MM.1S (cell line): ENCODE measurements around the gene RAPSN.

Experiments
- DNase-seq: peaks from one replicate; pipeline ENCODE4 v3.0.0-alpha.2; 2015
- H2AFZ ChIP-seq: fragments of 300-600 bp; sonication (generic); 2 replicates; pipeline ENCODE4 v1.6.0; 2016; ENCODE audit warnings: antibody characterized with exemption, low read length
- H3F3A ChIP-seq: fragments of 300-600 bp; sonication (generic); 2 replicates; pipeline ENCODE4 v1.6.1; 2016; ENCODE audit warnings: mild to moderate bottlenecking, antibody characterized with exemption, low read length, moderate library complexity, mixed read lengths; ENCODE audit not compliant: insufficient read depth
- H3K27ac ChIP-seq: fragments of 300-600 bp; sonication (generic); 2 replicates; pipeline ENCODE4 v1.5.1; 2016; ENCODE audit warnings: mild to moderate bottlenecking, low read length
- H3K27me3 ChIP-seq: fragments of 300-600 bp; sonication (generic); replicated peaks from 2 replicates; pipeline ENCODE4 v1.6.0; 2016; ENCODE audit warnings: low read length; ENCODE audit not compliant: insufficient read depth
- H3K36me3 ChIP-seq: fragments of 300-600 bp; sonication (generic); replicated peaks from 2 replicates; pipeline ENCODE4 v1.6.1; 2016; ENCODE audit warnings: mild to moderate bottlenecking, low read length, mixed read lengths; ENCODE audit not compliant: insufficient read depth
- H3K4me1 ChIP-seq: fragments of 300-600 bp; sonication (generic); 2 replicates; pipeline ENCODE4 v1.6.1; 2016; ENCODE audit warnings: low read length, mixed read lengths
- H3K4me2 ChIP-seq: fragments of 300-600 bp; sonication (generic); 2 replicates; pipeline ENCODE4 v1.6.0; 2016; ENCODE audit warnings: low read depth, low read length
- H3K4me3 ChIP-seq: fragments of 300-600 bp; sonication (generic); 2 replicates; pipeline ENCODE4 v1.5.1; 2016; ENCODE audit warnings: low read length, mixed read lengths
- H3K79me2 ChIP-seq: fragments of 300-600 bp; sonication (generic); 2 replicates; pipeline ENCODE4 v1.6.1; 2016; ENCODE audit warnings: mixed run types, low read length, mixed read lengths
- H3K9ac ChIP-seq: fragments of 300-600 bp; sonication (generic); 2 replicates; pipeline ENCODE4 v1.6.1; 2016; ENCODE audit warnings: low read length, mixed read lengths
- H3K9me2 ChIP-seq: fragments of 300-600 bp; sonication (generic); replicated peaks from 2 replicates; pipeline ENCODE4 v1.6.1; 2016; ENCODE audit warnings: mild to moderate bottlenecking, low read length, mixed read lengths; ENCODE audit not compliant: insufficient read depth
- H3K9me3 ChIP-seq: fragments of 300-600 bp; sonication (generic); replicated peaks from 2 replicates; pipeline ENCODE4 v1.6.1; 2016; ENCODE audit warnings: mild to moderate bottlenecking, low read length, mixed read lengths; ENCODE audit not compliant: insufficient read depth
- H4K20me1 ChIP-seq: fragments of 300-600 bp; sonication (generic); 2 replicates; pipeline ENCODE4 v1.6.1; 2016; ENCODE audit warnings: mild to moderate bottlenecking, low read length, moderate library complexity, mixed read lengths; ENCODE audit not compliant: insufficient read depth
- EZH2 ChIP-seq: fragments of 300-600 bp; sonication (generic); optimal IDR thresholded peaks from 2 replicates; pipeline ENCODE3; 2017; ENCODE audit warnings: low read depth, mild to moderate bottlenecking, antibody characterized with exemption, low read length, mixed read lengths
- EZH2phosphoT487 ChIP-seq: fragments of 300-600 bp; sonication (generic); IDR thresholded peaks from 2 replicates; pipeline ENCODE4 v1.6.1; 2018; ENCODE audit warnings: antibody characterized with exemption, low read length
- TF ChIP-seq, protein P1 (sequence below): fragments of 300-600 bp; sonication (generic); IDR thresholded peaks from 2 replicates; pipeline ENCODE4 v1.5.1; 2016; ENCODE audit warnings: antibody characterized with exemption, low read length, mixed read lengths

RAPSN gene

DNA sequence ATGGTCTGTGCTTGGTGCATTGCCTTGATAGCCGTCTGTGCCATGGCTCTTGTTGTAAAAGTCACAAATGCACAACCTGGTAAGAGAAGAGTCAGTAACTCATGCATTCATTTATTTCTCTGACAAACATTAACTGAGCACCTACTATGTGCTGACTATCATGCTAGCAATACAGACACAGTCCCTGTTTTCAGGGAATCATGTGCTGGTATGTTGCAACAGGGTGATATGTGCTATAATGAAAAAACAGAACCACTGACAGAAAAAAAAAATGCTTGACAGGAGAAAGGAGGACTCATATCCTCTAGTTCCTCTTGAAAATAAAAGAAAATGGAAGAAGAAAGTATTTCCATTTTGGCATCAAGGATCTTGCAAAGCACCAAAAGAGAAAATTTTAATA, 34.5 kb upstream of the RAPSN start:
- no peak for DNase-seq
- H3K9me3 ChIP-seq: no peaks in the 10 kb centered on the region
- H3K9me2 ChIP-seq: no peaks in the 10 kb centered on the region
- H3K4me1 ChIP-seq: no peaks in the 10 kb centered on the region
- H4K20me1 ChIP-seq: no peaks in the 10 kb centered on the region
- H3K9ac ChIP-seq: no peak overlapping the region
- H3K27ac ChIP-seq: no peak overlapping the region
- TF ChIP-seq, protein P1, sequence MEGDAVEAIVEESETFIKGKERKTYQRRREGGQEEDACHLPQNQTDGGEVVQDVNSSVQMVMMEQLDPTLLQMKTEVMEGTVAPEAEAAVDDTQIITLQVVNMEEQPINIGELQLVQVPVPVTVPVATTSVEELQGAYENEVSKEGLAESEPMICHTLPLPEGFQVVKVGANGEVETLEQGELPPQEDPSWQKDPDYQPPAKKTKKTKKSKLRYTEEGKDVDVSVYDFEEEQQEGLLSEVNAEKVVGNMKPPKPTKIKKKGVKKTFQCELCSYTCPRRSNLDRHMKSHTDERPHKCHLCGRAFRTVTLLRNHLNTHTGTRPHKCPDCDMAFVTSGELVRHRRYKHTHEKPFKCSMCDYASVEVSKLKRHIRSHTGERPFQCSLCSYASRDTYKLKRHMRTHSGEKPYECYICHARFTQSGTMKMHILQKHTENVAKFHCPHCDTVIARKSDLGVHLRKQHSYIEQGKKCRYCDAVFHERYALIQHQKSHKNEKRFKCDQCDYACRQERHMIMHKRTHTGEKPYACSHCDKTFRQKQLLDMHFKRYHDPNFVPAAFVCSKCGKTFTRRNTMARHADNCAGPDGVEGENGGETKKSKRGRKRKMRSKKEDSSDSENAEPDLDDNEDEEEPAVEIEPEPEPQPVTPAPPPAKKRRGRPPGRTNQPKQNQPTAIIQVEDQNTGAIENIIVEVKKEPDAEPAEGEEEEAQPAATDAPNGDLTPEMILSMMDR: no peak
- no peak for TF ChIP-seq EZH2phosphoT487
- TF ChIP-seq EZH2: no peak
- H3K36me3 ChIP-seq: peaks cover 12% of the 10 kb centered on the region; the same call in 1 of the 2 replicates
- H3K4me3 ChIP-seq: no peak overlapping the region
- H2AFZ ChIP-seq: no peak overlapping the region
- no peaks in the 10 kb centered on the region for H3F3A ChIP-seq
- H3K4me2 ChIP-seq: no peak overlapping the region
- H3K27me3 ChIP-seq: no peaks in the 10 kb centered on the region
- H3K79me2 ChIP-seq: peaks cover 15% of the 10 kb centered on the region

DNA sequence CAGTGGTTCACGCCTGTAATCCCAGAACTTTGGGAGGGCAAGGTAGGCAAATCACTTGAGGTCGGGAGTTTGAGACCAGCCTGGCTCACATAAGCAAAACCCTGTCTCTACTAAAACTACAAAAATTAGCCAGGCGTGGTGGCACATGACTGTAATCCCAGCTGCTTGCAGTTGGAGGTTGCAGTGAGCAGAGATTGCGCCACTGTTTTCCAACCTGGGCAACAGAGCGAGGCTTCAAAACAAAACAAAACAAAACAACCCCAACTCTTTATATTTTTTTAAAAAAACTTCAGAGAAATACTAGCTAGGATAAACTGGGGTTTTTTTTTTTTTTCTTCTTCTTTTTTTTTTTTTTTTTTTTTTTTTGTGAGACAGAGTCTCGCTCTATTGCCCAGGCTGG, 31.8 kb upstream of the RAPSN start:
- DNase-seq: no peak
- H3K27me3 ChIP-seq: no peaks in the 10 kb centered on the region
- H3K79me2 ChIP-seq: peaks cover 4% of the 10 kb centered on the region; the same call in 1 of the 2 replicates
- TF ChIP-seq EZH2phosphoT487 (no peak), EZH2 (no peak)
- TF ChIP-seq, protein P1: no peak
- no peak overlapping the region for H2AFZ ChIP-seq
- H3K4me3 ChIP-seq: no peak overlapping the region
- peaks cover 14% of the 10 kb centered on the region for H3K36me3 ChIP-seq
- no peaks in the 10 kb centered on the region for H3F3A ChIP-seq
- H3K9me3 ChIP-seq: no peaks in the 10 kb centered on the region
- no peak overlapping the region for H3K4me2 ChIP-seq
- H3K9ac ChIP-seq: no peak overlapping the region
- H3K27ac ChIP-seq: no peak overlapping the region
- no peaks in the 10 kb centered on the region for H3K4me1 ChIP-seq
- H4K20me1 ChIP-seq: no peaks in the 10 kb centered on the region
- no peaks in the 10 kb centered on the region for H3K9me2 ChIP-seq

DNA sequence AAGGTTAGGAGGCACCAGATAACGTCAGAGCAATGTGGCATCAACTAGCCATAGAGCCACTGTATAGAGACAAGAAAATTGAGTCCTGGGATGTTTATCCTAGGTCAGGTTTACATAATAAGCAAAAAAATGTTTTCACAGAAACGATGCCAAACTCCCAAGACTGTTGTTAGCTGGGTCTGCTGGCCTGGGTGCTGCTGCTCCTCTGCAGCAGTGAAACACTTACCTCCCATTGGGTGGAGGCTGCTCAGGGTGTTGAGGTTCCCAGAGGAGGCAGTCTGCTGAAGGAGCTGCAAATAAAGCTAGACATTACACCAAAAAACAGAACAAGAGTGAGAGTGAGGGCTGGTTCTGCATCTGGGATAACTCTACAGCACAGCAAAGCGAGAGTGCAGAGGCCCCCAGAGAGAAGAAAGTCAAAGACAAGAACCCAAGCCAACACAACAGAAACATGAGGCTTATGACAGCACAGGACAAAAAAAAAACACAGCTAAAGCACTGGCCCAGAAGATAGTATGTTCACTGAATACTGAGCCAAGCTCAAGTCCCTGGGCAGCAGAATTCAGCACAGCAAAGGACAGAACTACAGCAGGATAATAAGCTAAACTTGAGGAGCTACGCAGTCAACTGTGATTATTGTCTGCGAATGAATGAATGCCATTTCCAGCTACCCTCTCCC, 29.9 kb upstream of the RAPSN start:
- Histone ChIP-seq H3K9ac (no peak overlapping the region), H3K4me3 (no peak overlapping the region), H3K4me2 (no peak overlapping the region), H3K4me1 (no peaks in the 10 kb centered on the region), H3K79me2 (peaks cover 4% of the 10 kb centered on the region; the same call in 1 of the 2 replicates), H3K27ac (no peak overlapping the region), H3K9me3 (no peaks in the 10 kb centered on the region), H3F3A (no peaks in the 10 kb centered on the region), H3K36me3 (peaks cover 14% of the 10 kb centered on the region), H2AFZ (no peak overlapping the region), H3K27me3 (no peaks in the 10 kb centered on the region), H4K20me1 (no peaks in the 10 kb centered on the region), H3K9me2 (no peaks in the 10 kb centered on the region)
- TF ChIP-seq EZH2: no peak
- TF ChIP-seq, protein P1: no peak
- TF ChIP-seq EZH2phosphoT487: no peak
- no peak for DNase-seq
